HG03045 (cell line): Measurements from ENCODE around the gene SLC44A2.
A peak's percentile ranks its signal among the peaks of the same experiment; 100 is the strongest.

ENCODE experiments used
- ATAC-seq: cut with Tn5 transposase; IDR thresholded peaks from one replicate; pipeline ENCODE4 v1.9.1; 2021; ENCODE audit warnings: mild to moderate bottlenecking, moderate library complexity; ENCODE audit not compliant: unreplicated experiment

SLC44A2 gene

GRCh38 chr19:10625003-10625761 is at the start of gene SLC44A2:
Gene SLC44A2 (plus strand): TSS chr19:10625553. CDS start chr19:10625634, 81 bp downstream.
- no peak for ATAC-seq

DNA sequence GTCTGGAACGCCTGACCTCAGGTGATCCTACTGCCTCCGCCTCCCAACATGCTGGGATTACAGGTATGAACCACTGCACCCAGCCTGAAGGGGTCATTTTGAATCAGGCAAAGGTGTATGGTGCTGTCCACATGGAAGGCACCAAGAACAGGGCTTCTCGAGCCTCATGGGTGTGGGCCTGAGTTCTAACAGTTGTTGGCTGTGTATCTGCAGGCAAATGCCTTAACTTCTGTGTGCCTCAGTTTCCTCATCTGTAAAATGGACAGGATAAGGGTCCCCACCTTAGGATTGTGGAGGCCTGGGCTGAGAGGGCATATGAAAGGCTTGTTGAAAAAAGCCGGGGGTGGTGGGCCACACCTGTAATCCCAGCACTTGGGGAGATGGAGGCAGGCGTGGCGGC is 47.4 kb upstream of the SLC44A2 start:
- no peak for ATAC-seq

- ATAC-seq: no peak
Observed at GRCh38 chr19:10580979-10581631, 44.2 kb upstream of the SLC44A2 start.

- ATAC-seq: no peak
Observed at GRCh38 chr19:10582091-10582490, 43.3 kb upstream of the SLC44A2 start.

GRCh38 chr19:10583036-10583776 is 42.1 kb upstream of the SLC44A2 start:
- no peak for ATAC-seq

DNA sequence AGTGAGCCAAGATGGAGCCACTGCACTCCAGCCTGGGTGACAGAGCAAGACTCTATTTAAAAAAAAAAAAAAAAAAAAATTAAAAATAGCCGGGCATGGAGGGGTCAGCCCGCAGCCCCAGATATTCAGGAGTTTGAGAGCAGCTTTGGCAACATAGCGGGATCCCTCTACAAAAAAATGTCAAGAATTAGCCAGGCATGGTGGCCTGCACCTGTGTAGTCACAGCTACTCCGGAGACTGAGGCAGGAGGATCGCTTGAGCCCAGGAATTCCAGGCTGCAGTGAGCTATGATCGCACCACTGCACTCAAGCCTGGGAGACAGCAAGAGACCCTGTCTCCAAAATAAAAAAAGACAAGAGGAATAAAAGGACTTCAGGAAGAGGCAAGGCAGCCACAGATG is 39.0 kb upstream of the SLC44A2 start:
- no peak for ATAC-seq

- ATAC-seq: no peak
Observed at GRCh38 chr19:10587022-10587838, 38.1 kb upstream of the SLC44A2 start, which contains the start of gene AP1M2. Gene AP1M2 (minus strand): TSS chr19:10587312. CDS start chr19:10587231, 81 bp downstream.

- no peak for ATAC-seq
Observed at GRCh38 chr19:10587839-10588150, 37.6 kb upstream of the SLC44A2 start.

- ATAC-seq: no peak
Observed at GRCh38 chr19:10593148-10593547, 32.2 kb upstream of the SLC44A2 start.

GRCh38 chr19:10593820-10594637 is 31.3 kb upstream of the SLC44A2 start:
- no peak for ATAC-seq

DNA sequence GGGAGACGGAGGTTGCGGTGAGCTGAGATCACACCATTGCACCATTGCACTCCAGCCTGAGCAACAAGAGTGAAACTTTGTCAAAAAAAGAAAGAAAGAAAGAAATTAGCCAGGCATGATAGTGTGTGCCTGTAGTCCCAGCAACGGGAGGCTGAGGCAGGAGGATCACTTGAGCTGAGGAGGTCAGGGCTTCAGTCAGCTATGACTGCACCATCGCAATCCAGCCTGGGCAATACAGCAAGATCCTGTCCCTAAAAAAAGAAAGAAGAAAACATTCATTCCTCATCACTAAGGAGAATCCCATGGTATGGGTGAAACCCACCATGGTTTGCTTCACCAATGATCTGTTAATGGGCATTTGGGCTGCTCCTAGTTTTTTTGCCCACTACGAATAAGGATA is 25.2 kb upstream of the SLC44A2 start:
- ATAC-seq: no peak

DNA sequence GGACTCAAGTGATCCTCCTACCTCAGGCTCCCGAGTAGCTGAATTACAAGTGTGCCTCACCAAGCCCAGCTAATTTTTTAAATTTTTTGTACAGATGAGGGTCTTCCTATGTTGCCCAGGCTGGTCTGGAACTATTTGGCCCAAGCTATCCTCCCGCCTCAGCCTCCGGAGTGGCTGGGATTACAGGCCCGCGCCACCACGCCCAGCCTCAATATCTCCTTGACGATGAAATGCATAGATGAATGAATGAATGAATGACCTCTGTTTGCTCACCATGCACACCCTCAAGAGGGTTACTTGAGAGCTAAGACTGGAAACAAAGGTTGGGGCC is 23.4 kb upstream of the SLC44A2 start:
- ATAC-seq: no peak

GRCh38 chr19:10602330-10603083 is 22.8 kb upstream of the SLC44A2 start:
- ATAC-seq: peak; percentile 70

DNA sequence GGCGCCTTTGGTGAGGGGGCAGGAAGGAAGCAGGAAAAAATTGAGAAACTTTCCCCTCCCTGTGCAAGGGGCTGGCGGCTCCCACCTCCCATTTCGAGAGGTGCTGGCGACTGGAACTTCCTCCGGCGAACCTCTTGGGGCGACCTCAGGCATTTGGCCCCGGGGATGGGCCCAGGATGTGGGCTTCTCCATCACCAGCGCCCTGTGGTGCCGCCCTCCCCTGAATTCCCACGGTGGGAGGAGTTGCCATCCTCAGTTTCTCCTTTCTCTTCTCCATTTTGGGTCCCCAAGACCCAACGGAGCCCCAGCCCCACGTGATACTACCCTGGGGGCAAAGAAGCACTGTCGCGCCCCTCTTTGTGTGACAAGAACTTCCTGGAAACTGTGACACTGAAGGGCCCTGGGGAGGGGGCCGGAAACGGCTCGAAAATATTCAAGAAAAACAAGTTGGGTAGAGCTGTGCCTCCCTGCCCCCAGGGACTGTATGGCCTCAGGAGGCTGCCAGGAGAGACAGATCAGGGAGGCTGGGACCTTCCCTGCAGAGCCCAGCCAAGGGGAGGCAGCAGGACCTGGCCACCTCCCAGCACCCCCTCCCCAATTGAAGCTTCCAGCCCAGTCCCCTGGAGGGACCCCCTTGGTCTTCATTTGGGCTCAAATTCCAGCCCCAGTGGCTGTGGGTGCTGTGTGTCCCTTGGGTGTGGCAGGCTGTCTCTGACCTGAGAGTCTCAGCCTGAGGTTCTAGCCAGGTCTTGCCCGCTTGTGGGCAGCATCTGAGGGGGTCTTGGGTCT is 22.1 kb upstream of the SLC44A2 start:
- ATAC-seq: no peak

GRCh38 chr19:10603873-10604459 is 21.4 kb upstream of the SLC44A2 start:
- no peak for ATAC-seq

- ATAC-seq: no peak
Observed at GRCh38 chr19:10604460-10604980, 20.8 kb upstream of the SLC44A2 start.

- no peak for ATAC-seq
Observed at GRCh38 chr19:10611907-10612306, 13.4 kb upstream of the SLC44A2 start.

- ATAC-seq: no peak
Observed at GRCh38 chr19:10612499-10613119, 12.7 kb upstream of the SLC44A2 start.
